Measurements from ENCODE around the gene FAIM.

DNA sequence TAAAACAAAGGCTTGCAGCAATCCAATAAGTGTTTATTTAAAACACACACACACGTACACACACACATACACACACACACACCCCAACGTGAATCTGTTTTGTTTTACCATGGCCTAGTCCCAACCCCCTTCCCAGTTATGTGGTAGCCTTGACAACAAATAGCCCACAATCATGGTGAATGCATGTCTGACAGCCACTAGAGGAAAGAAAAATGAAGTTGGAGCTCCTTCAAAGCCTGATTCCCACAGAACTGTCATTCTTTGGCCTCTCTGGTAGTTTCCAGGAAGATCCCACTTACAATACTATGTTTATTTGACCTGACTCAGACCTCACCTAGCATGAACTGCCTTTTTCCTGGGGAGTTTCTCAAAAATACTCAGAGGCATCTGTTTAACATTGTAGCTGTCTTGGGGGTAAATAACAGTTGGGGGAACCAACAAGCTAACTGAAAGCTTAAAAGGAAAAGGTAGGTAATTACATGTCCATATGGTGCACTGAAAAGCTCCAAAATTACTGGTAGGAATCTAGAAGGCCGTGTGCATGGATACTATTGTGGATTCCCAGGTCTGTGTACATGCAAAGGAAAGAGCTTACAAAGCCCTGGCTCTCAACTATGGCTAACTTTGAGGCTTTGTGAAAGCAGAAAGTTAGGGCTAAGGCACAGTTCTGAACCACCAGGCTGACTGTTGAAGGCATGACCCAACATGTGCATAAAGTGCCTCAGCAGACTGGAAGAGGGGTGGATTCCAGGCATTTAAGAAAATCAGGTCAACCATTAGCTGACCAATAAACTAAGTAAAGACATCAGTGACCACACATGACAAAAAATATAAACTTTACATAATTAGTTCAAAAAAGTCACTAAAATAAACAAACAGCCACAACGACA lies 65.3 kb downstream of the FAIM start:
- TF ChIP-seq CTCF (IDR thresholded peaks at IDR 0.05) (no peak), POLR2A (IDR thresholded peaks at IDR 0.05) (no peak)
